Measurements from ENCODE around the gene HIGD1B. TPM values are rescaled to one million over a fixed set of nuclear protein-coding genes. Genes with fewer than 3 reads are reported as not detected.

HIGD1B gene
- total RNA-seq, 1 donor from 2014 or later = 0.82 TPM

- no peak overlapping the region for H3K27ac Mint-ChIP-seq (ENCODE audit: unreplicated experiment)
- DNase-seq (ENCODE audit: low spot score) = no peak
- no peak overlapping the region for H3K4me3 Mint-ChIP-seq (ENCODE audit: unreplicated experiment)
- no peak for TF ChIP-seq CTCF (IDR thresholded peaks at IDR 0.05)
- no peaks in the 10 kb centered on the region for H3K27me3 Mint-ChIP-seq (ENCODE audit: low read depth)
- H3K9me3 Mint-ChIP-seq (ENCODE audit: low read depth) = no peaks in the 10 kb centered on the region
- no peaks in the 10 kb centered on the region for H3K4me1 Mint-ChIP-seq (ENCODE audit: low read depth)
- peaks cover 24% of the 10 kb centered on the region for H3K36me3 Mint-ChIP-seq (ENCODE audit: low read depth)
Observed at GRCh38 chr17:44862278-44862914, 14.7 kb downstream of the HIGD1B start.

- no peaks in the 10 kb centered on the region for H3K4me1 Mint-ChIP-seq (ENCODE audit: low read depth)
- H3K36me3 Mint-ChIP-seq (ENCODE audit: low read depth) = peaks cover 24% of the 10 kb centered on the region
- no peak for DNase-seq (ENCODE audit: low spot score)
- no peaks in the 10 kb centered on the region for H3K27me3 Mint-ChIP-seq (ENCODE audit: low read depth)
- no peak overlapping the region for H3K27ac Mint-ChIP-seq (ENCODE audit: unreplicated experiment)
- TF ChIP-seq CTCF (IDR thresholded peaks at IDR 0.05) = no peak
- no peaks in the 10 kb centered on the region for H3K9me3 Mint-ChIP-seq (ENCODE audit: low read depth)
- H3K4me3 Mint-ChIP-seq (ENCODE audit: unreplicated experiment) = no peak overlapping the region
Observed at GRCh38 chr17:44863061-44863918, 15.6 kb downstream of the HIGD1B start.

- Mint-ChIP-seq H3K9me3 (ENCODE audit: low read depth) (no peaks in the 10 kb centered on the region), H3K4me1 (ENCODE audit: low read depth) (no peaks in the 10 kb centered on the region), H3K27me3 (ENCODE audit: low read depth) (no peaks in the 10 kb centered on the region), H3K4me3 (ENCODE audit: unreplicated experiment) (no peak overlapping the region), H3K27ac (ENCODE audit: unreplicated experiment) (no peak overlapping the region), H3K36me3 (ENCODE audit: low read depth) (peaks cover 24% of the 10 kb centered on the region)
- no peak for DNase-seq (ENCODE audit: low spot score)
- no peak for TF ChIP-seq CTCF (IDR thresholded peaks at IDR 0.05)
Observed at GRCh38 chr17:44864831-44865230, 17.1 kb downstream of the HIGD1B start.

GRCh38 chr17:44865231-44865660, 17.6 kb downstream of the HIGD1B start:
- peak; percentile 95 for TF ChIP-seq CTCF (IDR thresholded peaks at IDR 0.05)
- Mint-ChIP-seq H3K36me3 (ENCODE audit: low read depth) (peaks cover 21% of the 10 kb centered on the region), H3K4me1 (ENCODE audit: low read depth) (no peaks in the 10 kb centered on the region), H3K27me3 (ENCODE audit: low read depth) (no peaks in the 10 kb centered on the region), H3K4me3 (ENCODE audit: unreplicated experiment) (no peak overlapping the region), H3K9me3 (ENCODE audit: low read depth) (no peaks in the 10 kb centered on the region), H3K27ac (ENCODE audit: unreplicated experiment) (no peak overlapping the region)
- no peak for DNase-seq (ENCODE audit: low spot score)

- H3K36me3 Mint-ChIP-seq (ENCODE audit: low read depth) = peaks cover 25% of the 10 kb centered on the region
Observed at GRCh38 chr17:44865931-44866330, 18.2 kb downstream of the HIGD1B start.

More at GRCh38 chr17:44865931-44866330, 18.2 kb downstream of the HIGD1B start:
- H3K4me3 Mint-ChIP-seq (ENCODE audit: unreplicated experiment) = no peak overlapping the region
- H3K27ac Mint-ChIP-seq (ENCODE audit: unreplicated experiment) = no peak overlapping the region
- H3K27me3 Mint-ChIP-seq (ENCODE audit: low read depth) = no peaks in the 10 kb centered on the region
- DNase-seq (ENCODE audit: low spot score) = no peak
- TF ChIP-seq CTCF (IDR thresholded peaks at IDR 0.05) = no peak
- no peaks in the 10 kb centered on the region for H3K4me1 Mint-ChIP-seq (ENCODE audit: low read depth)
- no peaks in the 10 kb centered on the region for H3K9me3 Mint-ChIP-seq (ENCODE audit: low read depth)

All from chondrocyte (in vitro differentiated cells).